ENCODE results near the gene GMPS. TPM values are rescaled to one million over a fixed set of nuclear protein-coding genes. Genes with fewer than 3 reads are reported as not detected.

Gene GMPS
- total RNA-seq, 4 donors from 2014 or later: 3.0 to 45.2 (median 20.4) TPM

DNA sequence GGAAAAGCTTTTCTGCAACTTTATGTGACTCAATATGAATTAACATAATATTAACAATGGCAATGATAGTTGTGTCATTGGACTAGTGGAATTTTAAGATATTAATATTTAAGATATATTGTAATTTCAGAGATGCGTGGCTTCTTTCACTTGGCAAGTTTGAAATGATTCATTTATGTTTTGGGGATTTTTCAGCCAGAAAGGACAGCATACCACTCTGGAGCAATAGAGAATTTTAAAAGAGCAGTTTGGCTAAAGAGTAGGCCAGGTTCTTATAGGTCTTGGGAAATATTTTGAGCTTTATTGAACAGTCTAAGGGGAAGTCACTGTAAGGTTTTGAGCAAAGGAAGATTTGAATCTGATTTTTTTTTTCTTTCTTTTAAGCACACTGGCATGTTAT, 16.5 kb downstream of the GMPS start:
- H3K27ac ChIP-seq: no peak overlapping the region
- no peaks in the 10 kb centered on the region for H3K36me3 ChIP-seq
- H3K4me1 ChIP-seq: peaks cover 0 to 32% (median 10%) of the 10 kb centered on the region in 4 donors
- H3K27me3 ChIP-seq: no peaks in the 10 kb centered on the region
- intact Hi-C loops (cut with DNase I; ENCODE audit: low total_unique reads): no loop called here
- 65 to 93% methylated on average over 1 of the region's 1 CpG for WGBS, 2 donors (ENCODE audit: low coverage in 1 of 2)
- TF ChIP-seq, protein P1, sequence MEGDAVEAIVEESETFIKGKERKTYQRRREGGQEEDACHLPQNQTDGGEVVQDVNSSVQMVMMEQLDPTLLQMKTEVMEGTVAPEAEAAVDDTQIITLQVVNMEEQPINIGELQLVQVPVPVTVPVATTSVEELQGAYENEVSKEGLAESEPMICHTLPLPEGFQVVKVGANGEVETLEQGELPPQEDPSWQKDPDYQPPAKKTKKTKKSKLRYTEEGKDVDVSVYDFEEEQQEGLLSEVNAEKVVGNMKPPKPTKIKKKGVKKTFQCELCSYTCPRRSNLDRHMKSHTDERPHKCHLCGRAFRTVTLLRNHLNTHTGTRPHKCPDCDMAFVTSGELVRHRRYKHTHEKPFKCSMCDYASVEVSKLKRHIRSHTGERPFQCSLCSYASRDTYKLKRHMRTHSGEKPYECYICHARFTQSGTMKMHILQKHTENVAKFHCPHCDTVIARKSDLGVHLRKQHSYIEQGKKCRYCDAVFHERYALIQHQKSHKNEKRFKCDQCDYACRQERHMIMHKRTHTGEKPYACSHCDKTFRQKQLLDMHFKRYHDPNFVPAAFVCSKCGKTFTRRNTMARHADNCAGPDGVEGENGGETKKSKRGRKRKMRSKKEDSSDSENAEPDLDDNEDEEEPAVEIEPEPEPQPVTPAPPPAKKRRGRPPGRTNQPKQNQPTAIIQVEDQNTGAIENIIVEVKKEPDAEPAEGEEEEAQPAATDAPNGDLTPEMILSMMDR (IDR thresholded peaks at IDR 0.05): no peak
- TF ChIP-seq EP300 (IDR thresholded peaks at IDR 0.05; ENCODE audit: low read depth) (no peak), POLR2AphosphoS5 (IDR thresholded peaks at IDR 0.05) (no peak), POLR2A (IDR thresholded peaks at IDR 0.05) (no peak)
- no peaks in the 10 kb centered on the region for H3K9me3 ChIP-seq
- no peak overlapping the region for H3K4me3 ChIP-seq
- DNase-seq: no peak
- in situ Hi-C loops (cut with MboI; ENCODE audit: low pct_ligation_motif_present in 1 of 4, low pct_unique_long_range_greater_than_20kb in 1 of 4, low sequenced_read_pairs in 3 of 4): no loop called here

DNA sequence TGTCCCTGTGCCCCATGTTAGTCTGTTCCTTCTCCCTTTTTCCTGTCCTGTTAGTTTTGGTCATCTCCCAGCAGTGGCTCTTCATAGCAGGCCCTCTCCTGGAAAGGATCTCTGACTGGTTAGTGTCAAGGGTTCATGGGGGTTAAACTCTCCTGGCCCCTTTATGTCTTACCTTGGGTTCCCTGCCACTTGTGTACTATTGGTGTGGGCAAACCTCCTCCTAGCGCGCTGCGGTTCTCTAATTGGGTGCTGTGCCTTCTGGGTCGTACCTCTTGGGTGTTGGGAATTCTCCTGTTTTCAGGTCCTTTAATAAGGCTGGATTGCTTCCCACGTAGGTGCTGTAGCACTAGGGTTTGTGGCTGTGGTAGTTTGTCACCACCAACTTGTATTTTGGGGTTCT, 18.8 kb downstream of the GMPS start:
- peaks cover 0 to 3% (median 1%) of the 10 kb centered on the region in 4 donors for H3K36me3 ChIP-seq
- no peak overlapping the region for H3K4me3 ChIP-seq
- 83 to 90% methylated on average over 2 to 5 of the region's 5 CpGs for WGBS, 2 donors (ENCODE audit: low coverage in 1 of 2)
- H3K4me1 ChIP-seq: peaks cover 0 to 29% (median 10%) of the 10 kb centered on the region in 4 donors
- TF ChIP-seq, protein P1 (IDR thresholded peaks at IDR 0.05): no peak
- TF ChIP-seq POLR2A (IDR thresholded peaks at IDR 0.05) (no peak), EP300 (IDR thresholded peaks at IDR 0.05; ENCODE audit: low read depth) (no peak), POLR2AphosphoS5 (IDR thresholded peaks at IDR 0.05) (no peak)
- DNase-seq: no peak
- in situ Hi-C loops (cut with MboI; ENCODE audit: low pct_ligation_motif_present in 1 of 4, low pct_unique_long_range_greater_than_20kb in 1 of 4, low sequenced_read_pairs in 3 of 4): no loop called here
- intact Hi-C loops (cut with DNase I; ENCODE audit: low total_unique reads): no loop called here
- no peak overlapping the region for H3K27ac ChIP-seq
- H3K27me3 ChIP-seq: no peaks in the 10 kb centered on the region
- H3K9me3 ChIP-seq: no peaks in the 10 kb centered on the region

DNA sequence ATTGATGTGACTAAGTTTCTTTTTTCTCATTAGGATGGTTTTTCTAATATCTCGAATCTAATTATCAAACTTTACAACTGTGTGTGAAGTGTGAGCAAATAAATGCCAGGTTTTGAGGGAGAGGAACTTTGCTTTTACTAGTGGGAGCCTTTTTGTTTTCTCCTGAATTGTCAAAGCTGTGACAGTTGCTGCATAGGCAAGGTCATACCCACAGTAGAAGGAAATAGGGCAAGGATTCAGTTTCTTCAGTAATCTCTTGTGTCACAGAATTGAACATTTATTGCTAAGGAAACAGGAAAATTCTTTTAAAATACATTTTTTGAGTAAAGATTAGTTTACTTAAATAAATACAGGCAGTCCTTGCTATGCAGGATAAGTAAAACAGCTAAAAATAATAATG, 19.5 kb downstream of the GMPS start:
- Histone ChIP-seq H3K27ac (no peak overlapping the region), H3K36me3 (peaks cover 0 to 10% (median 3%) of the 10 kb centered on the region in 4 donors), H3K27me3 (no peaks in the 10 kb centered on the region), H3K4me1 (peaks cover 0 to 24% (median 10%) of the 10 kb centered on the region in 4 donors), H3K4me3 (no peak overlapping the region), H3K9me3 (no peaks in the 10 kb centered on the region)
- WGBS, 2 donors (ENCODE audit: low coverage in 1 of 2): 50 to 67% methylated on average over 1 of the region's 1 CpG
- no peak for DNase-seq
- intact Hi-C loops (cut with DNase I; ENCODE audit: low total_unique reads): no loop called here
- no peak for TF ChIP-seq EP300 (IDR thresholded peaks at IDR 0.05; ENCODE audit: low read depth)
- no peak for TF ChIP-seq POLR2A (IDR thresholded peaks at IDR 0.05)
- TF ChIP-seq, protein P1 (IDR thresholded peaks at IDR 0.05): no peak
- no peak for TF ChIP-seq POLR2AphosphoS5 (IDR thresholded peaks at IDR 0.05)
- in situ Hi-C loops (cut with MboI; ENCODE audit: low pct_ligation_motif_present in 1 of 4, low pct_unique_long_range_greater_than_20kb in 1 of 4, low sequenced_read_pairs in 3 of 4): no loop called here

DNA sequence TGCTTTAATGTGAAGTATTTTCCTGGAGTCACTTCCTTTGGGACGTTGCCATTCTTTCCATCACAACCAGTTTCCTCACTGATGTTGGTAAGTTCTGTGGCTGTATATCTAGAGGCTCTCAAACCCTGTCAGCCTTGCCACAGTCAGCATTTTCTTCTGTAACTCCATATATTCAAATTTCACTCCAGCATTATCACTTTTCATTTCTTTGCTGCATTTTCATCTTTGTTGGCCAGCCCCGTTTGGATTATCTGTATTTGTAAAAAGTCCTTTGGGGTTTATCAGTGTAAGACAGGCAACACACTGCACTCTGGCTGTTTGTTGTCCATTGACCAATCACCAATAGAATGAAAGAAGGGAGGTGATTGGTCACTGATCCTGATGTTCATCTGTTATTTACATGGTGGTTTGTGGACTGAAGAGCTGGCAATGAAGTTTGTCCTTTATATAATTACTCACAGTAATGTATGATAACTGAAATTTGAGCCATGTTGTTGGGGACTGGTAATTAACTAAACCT, 20.3 kb downstream of the GMPS start:
- TF ChIP-seq POLR2A (IDR thresholded peaks at IDR 0.05): no peak
- TF ChIP-seq EP300 (IDR thresholded peaks at IDR 0.05; ENCODE audit: low read depth): no peak
- TF ChIP-seq, protein P1 (IDR thresholded peaks at IDR 0.05): no peak
- TF ChIP-seq POLR2AphosphoS5 (IDR thresholded peaks at IDR 0.05): no peak
- Histone ChIP-seq H3K9me3 (no peaks in the 10 kb centered on the region), H3K27me3 (no peaks in the 10 kb centered on the region), H3K36me3 (peaks cover 0 to 16% (median 3%) of the 10 kb centered on the region in 4 donors), H3K4me1 (peaks cover 0 to 24% (median 10%) of the 10 kb centered on the region in 4 donors), H3K27ac (no peak overlapping the region), H3K4me3 (no peak overlapping the region)
- DNase-seq: no peak
- intact Hi-C loops (cut with DNase I; ENCODE audit: low total_unique reads) (no loop called here), in situ Hi-C loops (cut with MboI; ENCODE audit: low pct_ligation_motif_present in 1 of 4, low pct_unique_long_range_greater_than_20kb in 1 of 4, low sequenced_read_pairs in 3 of 4) (no loop called here)
- 43 to 50% methylated on average over 2 of the region's 2 CpGs for WGBS, 2 donors (ENCODE audit: low coverage in 1 of 2)
